ENCODE measurements around the gene EBF3.

EBF3 gene

DNA sequence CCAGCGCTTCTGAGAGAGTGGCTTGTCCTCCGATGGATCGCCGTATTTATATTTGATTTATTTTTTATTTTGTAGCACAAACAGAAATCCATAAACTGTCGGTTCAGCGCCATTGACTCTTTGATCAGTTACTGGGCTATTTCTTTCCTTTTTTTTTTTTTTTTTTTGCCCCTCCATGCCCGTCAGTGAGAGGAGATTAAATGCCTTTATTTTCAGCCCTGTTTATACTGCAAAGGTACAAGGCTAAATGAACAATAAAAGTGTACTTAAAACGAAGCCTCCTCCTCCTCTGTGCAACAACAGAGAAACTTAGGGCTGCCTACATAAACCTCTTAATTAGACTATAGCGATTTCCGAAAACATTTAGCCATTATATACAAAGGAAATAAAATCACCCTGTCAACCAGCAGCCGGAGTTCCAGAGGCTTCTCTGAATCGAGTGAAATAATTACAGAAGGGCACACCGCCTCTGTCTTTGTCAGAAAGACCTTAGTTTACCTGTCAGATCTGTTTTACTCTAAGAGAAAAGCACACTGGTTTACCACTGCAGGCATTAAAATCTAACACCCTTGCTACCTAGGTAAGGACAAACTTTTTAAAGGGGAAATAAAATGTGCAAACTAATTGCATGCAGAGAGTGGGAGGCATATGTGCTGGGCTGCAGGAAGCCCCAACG lies 3.5 kb downstream of the EBF3 start:
- H3K4me1 ChIP-seq, result peaks cover 0 to 43% (median 30%) of the 10 kb centered on the region in 4 donors
- H3K27ac ChIP-seq, result peak overlapping the region in 1 of 2 donors; percentile 19
- intact Hi-C loops (cut with DNase I; ENCODE audit: low total_unique reads), result no loop called here
- peaks cover 0 to 57% of the 10 kb centered on the region in 2 donors for H3K27me3 ChIP-seq
- TF ChIP-seq, protein P1, sequence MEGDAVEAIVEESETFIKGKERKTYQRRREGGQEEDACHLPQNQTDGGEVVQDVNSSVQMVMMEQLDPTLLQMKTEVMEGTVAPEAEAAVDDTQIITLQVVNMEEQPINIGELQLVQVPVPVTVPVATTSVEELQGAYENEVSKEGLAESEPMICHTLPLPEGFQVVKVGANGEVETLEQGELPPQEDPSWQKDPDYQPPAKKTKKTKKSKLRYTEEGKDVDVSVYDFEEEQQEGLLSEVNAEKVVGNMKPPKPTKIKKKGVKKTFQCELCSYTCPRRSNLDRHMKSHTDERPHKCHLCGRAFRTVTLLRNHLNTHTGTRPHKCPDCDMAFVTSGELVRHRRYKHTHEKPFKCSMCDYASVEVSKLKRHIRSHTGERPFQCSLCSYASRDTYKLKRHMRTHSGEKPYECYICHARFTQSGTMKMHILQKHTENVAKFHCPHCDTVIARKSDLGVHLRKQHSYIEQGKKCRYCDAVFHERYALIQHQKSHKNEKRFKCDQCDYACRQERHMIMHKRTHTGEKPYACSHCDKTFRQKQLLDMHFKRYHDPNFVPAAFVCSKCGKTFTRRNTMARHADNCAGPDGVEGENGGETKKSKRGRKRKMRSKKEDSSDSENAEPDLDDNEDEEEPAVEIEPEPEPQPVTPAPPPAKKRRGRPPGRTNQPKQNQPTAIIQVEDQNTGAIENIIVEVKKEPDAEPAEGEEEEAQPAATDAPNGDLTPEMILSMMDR (IDR thresholded peaks at IDR 0.05), result no peak
- no peaks in the 10 kb centered on the region for H3K9me3 ChIP-seq
- DNase-seq, result no peak
- peak overlapping the region; percentile 39 to 44 for H3K4me3 ChIP-seq
- no peaks in the 10 kb centered on the region for H3K36me3 ChIP-seq

DNA sequence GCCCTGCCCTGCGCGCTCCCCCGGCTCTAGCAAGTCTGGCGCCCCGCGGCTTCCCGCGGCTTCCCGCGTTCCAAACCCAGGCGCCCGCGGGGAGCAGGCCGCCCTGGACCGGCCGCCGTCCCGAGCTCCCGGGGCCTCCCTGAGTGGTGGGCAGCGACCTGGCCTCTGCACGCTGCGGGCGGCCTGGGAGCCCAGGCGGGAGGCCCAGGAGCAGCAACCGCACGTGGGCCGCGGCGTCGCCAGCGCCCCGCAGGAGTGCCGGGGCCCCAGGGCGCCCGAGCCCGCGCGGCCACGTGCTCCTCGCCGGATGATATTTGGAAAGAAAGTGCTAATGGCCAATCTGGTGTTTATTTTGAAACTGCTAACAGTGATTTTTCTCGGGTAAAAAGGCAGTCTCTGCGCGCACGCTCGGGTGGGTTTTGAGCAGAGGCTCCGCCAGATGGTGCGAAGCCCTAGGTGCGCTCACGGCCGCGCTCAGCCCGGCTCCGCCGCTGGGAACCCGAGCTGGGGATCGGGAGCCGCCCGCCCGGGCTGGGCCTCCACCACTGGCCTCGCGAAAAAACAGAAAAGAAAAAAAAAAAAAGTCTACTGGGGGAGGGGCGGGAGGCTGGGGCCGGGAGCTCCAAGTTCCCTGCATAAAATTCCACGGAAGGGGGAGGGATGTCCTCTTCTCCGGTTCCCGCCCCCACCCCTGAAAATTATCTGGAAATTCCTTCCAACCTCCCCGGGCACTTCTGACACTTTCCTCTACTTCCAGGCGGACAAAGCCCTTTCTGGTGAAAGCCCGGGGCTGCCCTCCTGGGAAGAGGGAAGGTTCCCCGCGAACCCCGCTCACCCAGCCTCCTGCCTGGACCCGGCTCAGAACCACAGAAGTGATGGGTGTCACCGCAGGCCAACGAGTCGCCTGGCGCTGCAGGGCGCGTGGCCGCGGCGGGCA lies 4.3 kb downstream of the EBF3 start:
- TF ChIP-seq, protein P1 (IDR thresholded peaks at IDR 0.05), result no peak
- intact Hi-C loops (cut with DNase I; ENCODE audit: low total_unique reads), result loop anchor here (10.0 kb wide), 1 partner anchor 495 kb away; the partner anchor contains the start of gene MGMT
- H3K36me3 ChIP-seq, result no peaks in the 10 kb centered on the region
- H3K27ac ChIP-seq, result peak overlapping the region; percentile 11 to 19
- peak overlapping the region; percentile 39 to 44 for H3K4me3 ChIP-seq
- no peaks in the 10 kb centered on the region for H3K9me3 ChIP-seq
- H3K4me1 ChIP-seq, result peaks cover 0 to 38% (median 25%) of the 10 kb centered on the region in 4 donors
- DNase-seq, result peak in 1 of 2 donors; percentile 62
- H3K27me3 ChIP-seq, result peaks cover 0 to 49% of the 10 kb centered on the region in 2 donors

DNA sequence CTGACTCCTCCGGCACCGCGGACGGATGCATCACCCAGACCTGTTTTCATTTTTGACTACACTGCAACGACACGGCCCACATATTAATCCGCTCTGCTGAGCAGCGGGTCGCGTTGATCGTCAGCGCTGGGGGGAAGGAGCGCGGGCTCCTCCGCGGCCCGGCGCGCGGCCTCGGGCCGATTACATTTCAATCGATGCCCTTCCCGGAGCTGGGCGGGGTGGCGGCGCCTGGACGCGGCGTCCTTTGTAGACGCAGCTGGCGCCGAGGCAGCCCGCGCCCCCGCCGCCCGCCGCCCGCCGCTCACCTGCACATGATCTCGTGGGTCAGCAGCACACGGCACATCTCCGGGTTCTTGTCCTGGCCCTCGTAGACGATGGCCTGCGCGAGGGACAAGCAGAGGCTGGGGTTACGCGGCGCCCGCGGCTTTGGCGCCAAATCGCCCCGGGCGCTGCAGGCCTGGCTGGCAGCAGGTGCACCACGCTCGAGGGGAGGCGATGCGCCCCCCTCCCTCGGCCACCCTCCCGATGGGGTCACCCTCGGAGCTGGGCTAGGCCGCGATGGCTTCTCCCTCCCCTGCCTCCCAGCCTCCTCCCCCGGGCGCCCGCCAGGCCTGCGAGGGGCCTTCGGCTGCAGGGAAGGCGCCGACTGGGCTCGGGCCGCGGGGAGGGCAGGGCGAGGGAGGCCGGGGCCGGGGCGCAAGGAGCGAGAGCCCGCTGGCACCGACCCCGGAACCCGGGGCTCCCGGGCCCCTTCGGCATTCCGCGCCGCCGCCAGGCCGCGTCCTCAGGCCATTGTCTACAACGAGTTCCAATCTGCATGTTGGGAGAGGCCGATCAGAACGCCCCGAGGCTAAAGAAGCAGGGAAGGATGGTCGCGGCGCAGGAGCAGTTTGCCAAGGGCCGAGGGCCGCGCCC lies 5.2 kb downstream of the EBF3 start:
- H3K4me3 ChIP-seq, result peak overlapping the region; percentile 39 to 44

DNA sequence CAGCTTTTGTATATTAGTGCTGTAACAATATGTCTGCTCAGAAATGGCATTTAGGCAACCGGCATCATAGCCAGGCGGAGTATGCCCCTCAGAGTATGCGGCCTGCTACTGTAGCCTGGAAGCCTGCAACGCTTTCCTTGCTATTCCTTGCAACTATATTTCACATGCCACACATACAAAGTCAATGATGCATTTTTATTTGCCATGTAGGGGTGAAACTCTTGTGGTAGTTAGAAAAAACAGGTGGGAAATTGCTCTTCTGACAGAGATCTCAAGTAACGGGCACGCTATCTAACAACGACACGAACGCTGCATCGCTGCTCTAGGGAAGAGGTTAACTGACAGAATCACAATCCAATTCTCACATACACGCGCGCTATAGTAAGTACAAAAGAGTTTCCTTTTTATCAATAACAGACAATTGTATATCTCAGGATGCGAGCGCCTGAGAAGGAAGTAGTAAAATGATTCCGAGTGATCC lies 5.9 kb downstream of the EBF3 start:
- intact Hi-C loops (cut with DNase I; ENCODE audit: low total_unique reads), result loop anchor here (10.0 kb wide), 1 partner anchor 493 kb away; the partner anchor contains the start of gene MGMT
- Histone ChIP-seq H3K27ac (no peak overlapping the region), H3K4me1 (peaks cover 0 to 27% (median 21%) of the 10 kb centered on the region in 4 donors), H3K27me3 (peaks cover 0 to 45% of the 10 kb centered on the region in 2 donors), H3K4me3 (peak overlapping the region; percentile 39 to 44), H3K9me3 (no peaks in the 10 kb centered on the region), H3K36me3 (no peaks in the 10 kb centered on the region)
- TF ChIP-seq, protein P1 (IDR thresholded peaks at IDR 0.05), result no peak
- peak; percentile 30 to 44 for DNase-seq

More for the DNA sequence above, 5.2 kb downstream of the EBF3 start:
- H3K4me1 ChIP-seq, result peaks cover 0 to 33% (median 21%) of the 10 kb centered on the region in 4 donors
- TF ChIP-seq, protein P1 (IDR thresholded peaks at IDR 0.05), result no peak
- no peaks in the 10 kb centered on the region for H3K9me3 ChIP-seq
- H3K27ac ChIP-seq, result peak overlapping the region; percentile 11 to 19
- DNase-seq, result peak in 1 of 2 donors; percentile 65
- intact Hi-C loops (cut with DNase I; ENCODE audit: low total_unique reads), result loop anchor here (10.0 kb wide), 1 partner anchor 494 kb away; the partner anchor contains the start of gene MGMT
- no peaks in the 10 kb centered on the region for H3K36me3 ChIP-seq
- H3K27me3 ChIP-seq, result peaks cover 0 to 45% of the 10 kb centered on the region in 2 donors

Measured in tibial artery (tissue), 4 donors.